ENCODE data around the gene RBCK1.
A peak's percentile ranks its signal among the peaks of the same experiment; 100 is the strongest.
"Not testable (repeated sequence)": the region's sequence is repeated elsewhere in the genome, so short reads cannot be mapped to it uniquely, and the experiment has no call there.

RBCK1 gene

DNA sequence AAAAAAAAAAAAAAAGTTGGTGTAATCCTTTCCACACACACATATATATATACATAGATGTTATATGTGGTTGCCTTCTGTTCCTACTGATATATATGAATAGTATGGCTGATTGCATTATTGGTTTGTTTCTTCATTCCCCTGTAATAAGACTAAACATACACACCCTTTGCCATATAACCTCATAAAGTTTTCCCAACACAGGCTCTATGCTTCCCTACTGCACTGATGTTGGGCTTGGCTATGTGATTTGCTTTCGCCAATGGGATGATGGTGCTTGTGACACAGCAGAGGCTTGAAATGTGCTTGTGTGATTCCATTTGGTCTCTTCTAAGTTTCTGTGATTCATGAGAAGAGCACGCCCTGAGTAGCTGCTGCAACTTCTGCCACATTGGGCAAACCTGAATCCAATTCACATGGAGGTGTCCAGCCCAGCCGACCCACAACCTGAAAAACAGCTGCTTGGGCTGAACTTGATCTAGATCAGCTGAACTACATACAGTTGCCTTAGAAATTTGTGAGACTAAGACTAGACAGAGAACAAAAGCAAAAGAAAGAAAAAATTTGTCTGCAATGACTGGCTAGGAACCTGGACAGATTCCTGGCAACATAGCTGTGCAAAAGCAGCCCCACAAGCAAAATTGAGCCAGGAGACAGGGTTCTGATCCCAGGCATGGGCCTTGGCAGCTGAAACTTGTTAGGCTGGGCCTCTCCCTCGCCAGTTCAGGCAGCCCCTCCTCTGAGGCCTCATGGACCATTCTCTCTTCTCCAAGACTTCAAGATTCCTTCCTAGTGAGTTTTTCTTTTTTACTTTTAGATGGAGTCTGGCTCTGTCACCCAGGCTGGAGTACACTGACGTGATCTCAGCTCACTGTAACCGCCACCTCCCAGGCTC, 67.6 kb downstream of the RBCK1 start:
- DNase-seq = no peak

DNA sequence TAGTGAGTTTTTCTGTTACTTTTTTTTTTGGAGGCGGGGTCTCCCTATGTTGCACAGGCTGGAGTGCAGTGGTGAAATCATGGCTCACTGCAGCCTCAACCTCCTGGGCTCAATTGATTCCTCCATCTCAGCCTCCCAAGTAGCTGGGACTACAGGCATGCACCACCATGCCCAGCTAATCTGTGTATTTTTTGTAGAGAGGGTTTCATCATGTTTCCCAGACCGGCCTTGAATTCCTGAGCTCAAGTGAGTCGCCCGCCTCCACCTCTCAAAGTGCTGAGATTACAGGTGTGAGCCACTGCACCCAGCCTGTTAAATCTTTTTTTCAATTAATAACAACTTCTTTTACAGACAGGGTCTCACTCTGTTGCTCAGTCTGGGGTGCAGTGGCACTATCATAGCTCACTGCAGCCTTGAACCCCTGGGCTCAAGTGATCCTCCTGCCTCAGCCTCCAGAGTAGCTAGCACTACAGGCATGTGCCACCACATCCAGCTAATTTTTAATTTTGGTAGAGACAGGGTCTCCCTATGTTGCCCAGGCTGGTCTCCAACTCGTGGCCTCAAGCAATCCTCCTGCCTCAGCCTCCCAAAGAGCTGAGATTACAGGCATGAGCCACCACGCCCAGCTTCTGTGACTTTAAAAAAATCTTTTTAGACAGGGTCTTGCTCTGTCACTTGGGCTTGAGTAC, 68.6 kb downstream of the RBCK1 start:
- DNase-seq = not testable (repeated sequence)

GRCh38 chr20:478010-478948, 70.2 kb downstream of the RBCK1 start:
- DNase-seq = no peak

GRCh38 chr20:478949-479429, 70.9 kb downstream of the RBCK1 start:
- peak; percentile 68 for DNase-seq

GRCh38 chr20:479487-479886, 71.4 kb downstream of the RBCK1 start:
- no peak for DNase-seq

GRCh38 chr20:480044-480443, 71.9 kb downstream of the RBCK1 start:
- no peak for DNase-seq

DNA sequence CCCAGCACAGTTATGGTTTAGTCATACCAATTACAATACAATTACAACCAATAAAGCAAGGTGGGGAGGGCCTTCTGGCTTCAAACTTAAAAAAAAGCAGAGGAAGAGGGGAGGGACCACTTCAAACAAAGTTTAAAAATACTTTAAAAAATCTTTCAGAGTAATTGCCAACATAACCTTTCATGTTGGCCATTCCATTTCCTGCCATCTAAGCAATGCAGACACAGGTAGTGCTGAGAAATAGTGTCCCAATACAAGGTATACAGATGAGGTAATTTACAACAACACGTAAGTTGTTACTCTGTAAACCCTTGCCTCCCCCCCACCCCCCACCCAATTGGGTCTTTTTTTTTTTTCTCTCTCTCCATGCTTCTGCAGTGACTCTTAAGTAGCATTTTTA, 73.1 kb downstream of the RBCK1 start:
- no peak for DNase-seq
